GM12878 (cell line): ENCODE results near the gene CUEDC1.

Source experiments
- CHD2 ChIP-seq: IDR thresholded peaks from 2 replicates; pipeline ENCODE4 v1.6.1; 2011; ENCODE audit warnings: low read depth, low read length, improper control_type of control experiment, borderline replicate concordance
- EZH2 ChIP-seq: IDR thresholded peaks from 2 replicates; pipeline ENCODE4 v1.6.1; 2012; ENCODE audit warnings: low read depth, mild to moderate bottlenecking, control low read depth, inconsistent platforms, low read length, borderline replicate concordance; ENCODE audit not compliant: control insufficient read depth
- RUNX3 ChIP-seq: IDR thresholded peaks from 2 replicates; pipeline ENCODE4 v1.6.1; 2012; ENCODE audit warnings: low read length, inconsistent platforms
- SUZ12 ChIP-seq: fragments of 200-600 bp; sonication (generic); IDR thresholded peaks from one replicate; pipeline ENCODE4 v1.6.1; 2018; ENCODE audit warnings: antibody characterized with exemption, mild to moderate bottlenecking; ENCODE audit not compliant: unreplicated experiment

GRCh38 chr17:57971572-57971971 lies 16.4 kb upstream of the CUEDC1 start:
- TF ChIP-seq RUNX3 (no peak), CHD2 (no peak), EZH2 (no peak), SUZ12 (no peak)
